HepG2 (cell line): ENCODE data around the gene SLC22A23. TPM values are rescaled to one million over a fixed set of nuclear protein-coding genes. Genes with fewer than 3 reads are reported as not detected.

Experiments
- ATAC-seq: fragments of 200-7000 bp; cut with Tn5 transposase; 3 replicates; pipeline ENCODE4 v1.9.1; 2020; ENCODE audit warnings: mild to moderate bottlenecking, moderate library complexity
- BruUV-seq: library from RNA; stranded (reverse); fragments of 400-500 nt; replicated peaks from 2 replicates; lab custom pipeline; 2021; lab: Mats Ljungman, UMichigan
- CTCF ChIA-PET: fragments of 300-600 bp; formaldehyde crosslinking; extraction: SDS; loops from one replicate; lab custom pipeline; 2021; ENCODE audit warnings: low total read pairs, inconsistent platforms, low intra/inter-chr PET ratio; lab: Yijun Ruan, JAX
- POLR2A ChIA-PET: fragments of 350-600 bp; sonication (Branson Sonifier 250); formaldehyde crosslinking; loops from one replicate; lab custom pipeline; 2020; ENCODE audit warnings: antibody characterized with exemption, inconsistent platforms; lab: Yijun Ruan, JAX
- DNase-seq: peaks from one replicate; pipeline ENCODE4 v3.0.0-alpha.2; 2015; ENCODE audit warnings: low spot score
- FAIRE-seq: peaks from 3 replicates; lab custom pipeline; 2011; peaks lifted over from hg19 to GRCh38; lab: Jason Lieb, UNC
- H2AFZ ChIP-seq: one replicate; pipeline ENCODE4 v1.6.1; 2011; ENCODE audit warnings: low read length, inconsistent platforms
- H3K27ac ChIP-seq: fragments of 300-600 bp; 3 replicates; pipeline ENCODE4 v1.8.0; 2011; ENCODE audit warnings: mixed run types, mild to moderate bottlenecking, mixed read lengths, low read length, inconsistent platforms; ENCODE audit not compliant: insufficient read depth; ENCODE audit errors: extremely low read length
- H3K27me3 ChIP-seq, 2 experiments: fragments of 200-600 bp in 1 of 2; 2 replicates in 1 of 2; 3 replicates in 1 of 2; pipeline versions ENCODE4 v1.6.0 to v1.8.0; 2011; ENCODE audit warnings: low read length in 2 of 2, mild to moderate bottlenecking in 2 of 2, moderate library complexity in 2 of 2, inconsistent platforms in 1 of 2; ENCODE audit not compliant: insufficient read depth in 2 of 2, control insufficient read depth in 1 of 2
- H3K36me3 ChIP-seq, 2 experiments: fragments of 200-600 bp in 1 of 2; replicated peaks in 1 of 2; 2 replicates in 1 of 2; 3 replicates in 1 of 2; pipeline versions ENCODE4 v1.5.1 to v1.8.0; 2011; ENCODE audit warnings: low read length in 2 of 2, inconsistent platforms in 1 of 2; ENCODE audit not compliant: insufficient read depth in 2 of 2, control insufficient read depth in 1 of 2
- H3K4me1 ChIP-seq: 2 replicates; pipeline ENCODE4 v1.5.1; 2012; ENCODE audit warnings: low read length, inconsistent platforms; ENCODE audit not compliant: insufficient read depth
- H3K4me2 ChIP-seq: 2 replicates; pipeline ENCODE4 v1.6.0; 2011; ENCODE audit warnings: low read depth, low read length, inconsistent platforms
- H3K4me3 ChIP-seq, 3 experiments: fragments of 200-600 bp in 1 of 3; sonication (generic), shearing (Covaris generic) in 1 of 3; replicated peaks in 1 of 3; 2 replicates each; pipeline ENCODE4 v1.5.1; 2011 to 2016; ENCODE audit warnings: low read length in 3 of 3, inconsistent platforms in 2 of 3, low read depth in 2 of 3, mild to moderate bottlenecking in 2 of 3, control low read depth in 1 of 3, mixed read lengths in 1 of 3; ENCODE audit not compliant: insufficient read depth in 1 of 3
- H3K79me2 ChIP-seq: one replicate; pipeline ENCODE4 v1.6.1; 2011; ENCODE audit warnings: low read length, inconsistent platforms; ENCODE audit not compliant: insufficient read depth
- H3K9ac ChIP-seq: 2 replicates; pipeline ENCODE4 v1.6.0; 2011; ENCODE audit warnings: mild to moderate bottlenecking, low read depth, low read length, inconsistent platforms; ENCODE audit not compliant: insufficient read depth
- H3K9me3 ChIP-seq: 2 replicates; pipeline ENCODE4 v1.5.1; 2012; ENCODE audit warnings: mild to moderate bottlenecking, low read length
- H4K20me1 ChIP-seq: 2 replicates; pipeline ENCODE4 v1.6.0; 2011; ENCODE audit warnings: inconsistent platforms, mild to moderate bottlenecking, low read length, moderate library complexity; ENCODE audit not compliant: insufficient read depth
- HNF4A ChIP-seq: sonication (generic); formaldehyde crosslinking; IDR thresholded peaks from 2 replicates; pipeline ENCODE4 v1.4.0; 2020; ENCODE audit warnings: missing genetic modification reagents
- SALL1 ChIP-seq: sonication (generic); formaldehyde crosslinking; IDR thresholded peaks from 2 replicates; pipeline ENCODE4 v1.8.0; 2022; ENCODE audit warnings: mild to moderate bottlenecking, missing genetic modification reagents
- ZBTB14 ChIP-seq: sonication (generic); formaldehyde crosslinking; IDR thresholded peaks from 2 replicates; pipeline ENCODE4 v1.4.0; 2020; ENCODE audit warnings: missing genetic modification reagents
- ZBTB33 ChIP-seq: sonication (generic); formaldehyde crosslinking; IDR thresholded peaks from 2 replicates; pipeline ENCODE4 v1.4.0; 2020; ENCODE audit warnings: missing genetic modification reagents
- ZBTB38 ChIP-seq: sonication (generic); formaldehyde crosslinking; IDR thresholded peaks from 2 replicates; pipeline ENCODE4 v1.5.1; 2020; ENCODE audit warnings: mild to moderate bottlenecking, missing genetic modification reagents
- ZNF687 ChIP-seq: sonication (generic); formaldehyde crosslinking; IDR thresholded peaks from 2 replicates; pipeline ENCODE4 v1.5.1; 2020; ENCODE audit warnings: mild to moderate bottlenecking, missing genetic modification reagents, moderate library complexity
- ZNF780A ChIP-seq: sonication (generic); formaldehyde crosslinking; IDR thresholded peaks from 2 replicates; pipeline ENCODE4 v1.8.0; 2022; ENCODE audit warnings: mild to moderate bottlenecking, missing genetic modification reagents, moderate library complexity
- WGBS: methylation state at CpG from one replicate; pipeline ENCODE4 v1.1.6; 2017; ENCODE audit warnings: low lambda C conversion rate; 5-methylcytosine and 5-hydroxymethylcytosine counted together
- in situ Hi-C: cut with HindIII; loops from 2 replicates; pipeline ENCODE4 v1.10.0; 2017; ENCODE audit warnings: low pct_unique_long_range_greater_than_20kb; ENCODE audit not compliant: extremely low pct_ligation_motif_present
- intact Hi-C: fragments of 100-400 bp; cut with micrococcal nuclease; formaldehyde crosslinking; loops from one replicate; pipeline ENCODE4 v1.10.0; 2022; ENCODE audit not compliant: unreplicated experiment
- polyA plus RNA-seq, 8 experiments: library from polyadenylated mRNA; depleted of rRNA in 3 of 8; stranded (reverse) in 7 of 8; unstranded in 1 of 8; fragments of >200 nt; fragmentation: Illumina TruSeq in 4 of 8; extraction: Trizol in 4 of 8; gene quantifications; 2 replicates each; pipeline versions ENCODE4 v1.2.1 to v1.2.3, GENCODE V29; 2011 to 2016; ENCODE audit warnings: low read depth in 4 of 8, missing spikeins in 1 of 8, mixed read lengths in 1 of 8; ENCODE audit not compliant: insufficient read depth in 1 of 8
- total RNA-seq, 5 experiments: library from RNA; depleted of rRNA; stranded (reverse); fragments of >200 nt; fragmentation: Illumina TruSeq; extraction: Trizol; gene quantifications; 2 replicates each; pipeline ENCODE4 v1.2.3, GENCODE V29; 2016; ENCODE audit warnings: low read depth in 1 of 5

The SLC22A23 gene
- total and polyA plus RNA-seq, 2 of the 13 experiments (the other 11 are each of a cell fraction or from before 2014, with no cell fraction given): 11.8 to 17.5 TPM

GRCh38 chr6:3352678-3353077, 104.2 kb downstream of the SLC22A23 start:
- no peak for ATAC-seq
- no peak overlapping the region for H3K4me3 ChIP-seq
- CTCF ChIA-PET: no interaction called here
- H2AFZ ChIP-seq: no peak overlapping the region
- H3K9ac ChIP-seq: no peak overlapping the region
- 89% methylated on average over 9 of the region's 9 CpGs for WGBS
- intact Hi-C loops: no loop called here
- H3K4me1 ChIP-seq: peaks cover 56% of the 10 kb centered on the region
- TF ChIP-seq ZBTB33 (CRISPR knock-in tag) (peak; percentile 68; the same call in 1 of the 2 replicates), SALL1 (CRISPR knock-in tag) (peak; percentile 33; the same call in 1 of the 2 replicates), ZBTB14 (no peak), ZNF780A (CRISPR knock-in tag) (no peak), ZBTB38 (CRISPR knock-in tag) (peak; percentile 47; the same call in 1 of the 2 replicates), ZNF687 (peak; percentile 21; the same call in 1 of the 2 replicates), HNF4A (CRISPR knock-in tag) (peak; percentile 24; the same call in 1 of the 2 replicates)
- TF ChIP-seq, all 625 proteins: peak for 5
- no peak overlapping the region for H3K27ac ChIP-seq
- no peaks in the 10 kb centered on the region for H3K27me3 ChIP-seq
- FAIRE-seq (no peak), DNase-seq (no peak)
- H3K36me3 ChIP-seq: peaks cover 15 to 35% of the 10 kb centered on the region in 2 experiments
- in situ Hi-C loops: no loop called here
- no peak overlapping the region for H3K4me2 ChIP-seq
- H3K79me2 ChIP-seq: peaks cover 41% of the 10 kb centered on the region
- H3K9me3 ChIP-seq: no peaks in the 10 kb centered on the region
- H4K20me1 ChIP-seq: no peaks in the 10 kb centered on the region
- no TSS peak for BruUV-seq
- POLR2A ChIA-PET: interaction anchor here (1.0 kb wide), 1 partner anchor 28 kb away, joined by 3 read pairs; no protein-coding TSS in a partner anchor
